HUES6 (cell line): ENCODE data around the gene TNFRSF25.
"Not testable (repeated sequence)": the region's sequence is repeated elsewhere in the genome, so short reads cannot be mapped to it uniquely, and the experiment has no call there.

Experiments
- H3K27ac ChIP-seq: 2 replicates; pipeline ENCODE4 v1.7.0; 2013; ENCODE audit warnings: low read depth, mild to moderate bottlenecking, low read length, inconsistent platforms
- H3K27me3 ChIP-seq: 2 replicates; pipeline ENCODE4 v1.6.1; 2013; ENCODE audit warnings: low read length; ENCODE audit not compliant: control insufficient read depth, insufficient read depth
- H3K36me3 ChIP-seq: 2 replicates; pipeline ENCODE4 v1.6.1; 2013; ENCODE audit warnings: low read length; ENCODE audit not compliant: control insufficient read depth, insufficient read depth
- H3K4me1 ChIP-seq: 2 replicates; pipeline ENCODE4 v1.6.1; 2013; ENCODE audit warnings: low read length; ENCODE audit not compliant: control insufficient read depth, insufficient read depth
- H3K4me3 ChIP-seq: 2 replicates; pipeline ENCODE4 v1.5.1; 2013; ENCODE audit warnings: low read depth, low read length
- H3K9ac ChIP-seq: one replicate; pipeline ENCODE4 v1.6.1; 2013; ENCODE audit warnings: mild to moderate bottlenecking, low read length
- H3K9me3 ChIP-seq: 2 replicates; pipeline ENCODE4 v1.6.1; 2013; ENCODE audit warnings: low read depth, low read length; ENCODE audit not compliant: control insufficient read depth, insufficient read depth

Gene TNFRSF25

GRCh38 chr1:6436277-6436676, 29.7 kb downstream of the TNFRSF25 start:
- not testable (repeated sequence) for H3K4me3 ChIP-seq, H3K4me1 ChIP-seq, H3K9me3 ChIP-seq, H3K27ac ChIP-seq, H3K36me3 ChIP-seq, H3K9ac ChIP-seq
- H3K27me3 ChIP-seq = peaks cover 24% of the 10 kb centered on the region

- Histone ChIP-seq H3K27me3 (peaks cover 23% of the 10 kb centered on the region), H3K9me3 (no peaks in the 10 kb centered on the region), H3K36me3 (no peaks in the 10 kb centered on the region), H3K9ac (no peak overlapping the region), H3K4me3 (no peak overlapping the region), H3K27ac (no peak overlapping the region), H3K4me1 (peaks cover 5% of the 10 kb centered on the region)
These were observed 30.4 kb downstream of the TNFRSF25 start for GRCh38 chr1:6435547-6435946.

- no peaks in the 10 kb centered on the region for H3K9me3 ChIP-seq
- H3K9ac ChIP-seq = no peak overlapping the region
- peaks cover 5% of the 10 kb centered on the region for H3K4me1 ChIP-seq
- no peak overlapping the region for H3K4me3 ChIP-seq
- no peak overlapping the region for H3K27ac ChIP-seq
- H3K27me3 ChIP-seq = peaks cover 25% of the 10 kb centered on the region
- H3K36me3 ChIP-seq = no peaks in the 10 kb centered on the region
These were observed 30.8 kb downstream of the TNFRSF25 start for GRCh38 chr1:6435129-6435528.

- H3K36me3 ChIP-seq = no peaks in the 10 kb centered on the region
- no peak overlapping the region for H3K9ac ChIP-seq
- peaks cover 23% of the 10 kb centered on the region for H3K27me3 ChIP-seq
- H3K4me1 ChIP-seq = peaks cover 5% of the 10 kb centered on the region
- no peak overlapping the region for H3K4me3 ChIP-seq
- H3K27ac ChIP-seq = no peak overlapping the region
- no peaks in the 10 kb centered on the region for H3K9me3 ChIP-seq
These were observed 31.8 kb downstream of the TNFRSF25 start for GRCh38 chr1:6434186-6434585.

- H3K27ac ChIP-seq, H3K36me3 ChIP-seq, H3K4me1 ChIP-seq, H3K4me3 ChIP-seq, H3K9ac ChIP-seq, H3K9me3 ChIP-seq: not testable (repeated sequence)
- H3K27me3 ChIP-seq = peaks cover 31% of the 10 kb centered on the region
These were observed 34.1 kb downstream of the TNFRSF25 start for GRCh38 chr1:6431645-6432579.

GRCh38 chr1:6429660-6430411, 36.1 kb downstream of the TNFRSF25 start:
- H3K27ac ChIP-seq, H3K9ac ChIP-seq, H3K4me3 ChIP-seq, H3K36me3 ChIP-seq, H3K9me3 ChIP-seq, H3K4me1 ChIP-seq: not testable (repeated sequence)
- H3K27me3 ChIP-seq = peaks cover 52% of the 10 kb centered on the region

- not testable (repeated sequence) for H3K27ac ChIP-seq, H3K36me3 ChIP-seq, H3K4me3 ChIP-seq, H3K4me1 ChIP-seq, H3K9me3 ChIP-seq, H3K9ac ChIP-seq
- H3K27me3 ChIP-seq = peaks cover 62% of the 10 kb centered on the region
These were observed 37.5 kb downstream of the TNFRSF25 start for GRCh38 chr1:6428453-6428852.

- Histone ChIP-seq H3K9me3 (no peaks in the 10 kb centered on the region), H3K9ac (no peak overlapping the region), H3K27ac (no peak overlapping the region), H3K36me3 (no peaks in the 10 kb centered on the region), H3K4me3 (no peak overlapping the region), H3K27me3 (peaks cover 70% of the 10 kb centered on the region), H3K4me1 (peaks cover 8% of the 10 kb centered on the region)
These were observed 38.3 kb downstream of the TNFRSF25 start for GRCh38 chr1:6427441-6428390.

GRCh38 chr1:6426972-6427350, 39.0 kb downstream of the TNFRSF25 start:
- no peak overlapping the region for H3K4me3 ChIP-seq
- H3K27ac ChIP-seq = no peak overlapping the region
- H3K9ac ChIP-seq = no peak overlapping the region
- H3K4me1 ChIP-seq = peaks cover 8% of the 10 kb centered on the region
- H3K27me3 ChIP-seq = peaks cover 77% of the 10 kb centered on the region
- H3K9me3 ChIP-seq = no peaks in the 10 kb centered on the region
- H3K36me3 ChIP-seq = no peaks in the 10 kb centered on the region

GRCh38 chr1:6426277-6426971, 39.5 kb downstream of the TNFRSF25 start:
- Histone ChIP-seq H3K9ac (no peak overlapping the region), H3K36me3 (no peaks in the 10 kb centered on the region), H3K9me3 (no peaks in the 10 kb centered on the region), H3K27ac (no peak overlapping the region), H3K4me1 (peaks cover 8% of the 10 kb centered on the region), H3K4me3 (no peak overlapping the region), H3K27me3 (peaks cover 82% of the 10 kb centered on the region)
